OCI-LY1 (cell line): Measurements from ENCODE around the gene ASCC1.

Source experiments
- H2AFZ ChIP-seq: fragments of 200-600 bp; sonication (generic), shearing (Covaris generic); 2 replicates; pipeline ENCODE4 v1.6.0; 2014; ENCODE audit warnings: antibody characterized with exemption, mild to moderate bottlenecking, low read length
- H3F3A ChIP-seq: fragments of 200-600 bp; sonication (generic), shearing (Covaris generic); 2 replicates; pipeline ENCODE4 v1.6.0; 2014; ENCODE audit warnings: mild to moderate bottlenecking, antibody characterized with exemption, low read length, moderate library complexity; ENCODE audit not compliant: insufficient read depth
- H3K27ac ChIP-seq: fragments of 200-600 bp; sonication (generic); 2 replicates; pipeline ENCODE4 v1.5.1; 2014; ENCODE audit warnings: low read length, mixed run types, mild to moderate bottlenecking, low read depth; ENCODE audit not compliant: poor library complexity, severe bottlenecking
- H3K27me3 ChIP-seq: fragments of 200-600 bp; sonication (generic); 2 replicates; pipeline ENCODE4 v1.6.0; 2014; ENCODE audit warnings: antibody characterized with exemption, mild to moderate bottlenecking, low read length, moderate library complexity; ENCODE audit not compliant: insufficient read depth
- H3K36me3 ChIP-seq: fragments of 200-600 bp; sonication (generic); 2 replicates; pipeline ENCODE4 v1.6.1; 2014; ENCODE audit warnings: mild to moderate bottlenecking, antibody characterized with exemption, low read length, moderate library complexity, mixed read lengths; ENCODE audit not compliant: insufficient read depth
- H3K4me1 ChIP-seq: fragments of 200-600 bp; sonication (generic); 2 replicates; pipeline ENCODE4 v1.5.1; 2014; ENCODE audit warnings: mild to moderate bottlenecking, low read length, moderate library complexity; ENCODE audit not compliant: insufficient read depth, severe bottlenecking
- H3K4me2 ChIP-seq: fragments of 200-600 bp; sonication (generic), shearing (Covaris generic); 2 replicates; pipeline ENCODE4 v1.6.1; 2014; ENCODE audit warnings: low read length
- H3K4me3 ChIP-seq: fragments of 200-600 bp; sonication (generic); 2 replicates; pipeline ENCODE4 v1.5.1; 2014; ENCODE audit warnings: low read length, low read depth, mild to moderate bottlenecking, mixed read lengths; ENCODE audit not compliant: poor library complexity, severe bottlenecking
- H3K79me2 ChIP-seq: fragments of 200-600 bp; shearing (Covaris generic); 2 replicates; pipeline ENCODE4 v1.6.1; 2016; ENCODE audit warnings: mixed run types, low read length, mixed read lengths; ENCODE audit not compliant: insufficient read depth
- H3K9ac ChIP-seq: fragments of 200-600 bp; sonication (generic), shearing (Covaris generic); 2 replicates; pipeline ENCODE4 v1.6.1; 2014; ENCODE audit warnings: mild to moderate bottlenecking, low read length, mixed read lengths
- H3K9me2 ChIP-seq: fragments of 200-600 bp; sonication (generic), shearing (Covaris generic); 2 replicates; pipeline ENCODE4 v1.6.1; 2014; ENCODE audit warnings: low read depth, mild to moderate bottlenecking, low read length, mixed read lengths
- H3K9me3 ChIP-seq: fragments of 200-600 bp; shearing (Covaris generic); 2 replicates; pipeline ENCODE4 v1.6.1; 2014; ENCODE audit warnings: low read length, mixed read lengths
- H4K20me1 ChIP-seq: fragments of 200-600 bp; sonication (generic), shearing (Covaris generic); 2 replicates; pipeline ENCODE4 v1.6.0; 2016; ENCODE audit warnings: mild to moderate bottlenecking, low read length; ENCODE audit not compliant: insufficient read depth
- CTCF ChIP-seq: fragments of 200-600 bp; sonication (generic), shearing (Covaris generic); IDR thresholded peaks from 2 replicates; pipeline ENCODE4 v1.5.1; 2017; ENCODE audit warnings: mild to moderate bottlenecking, antibody characterized with exemption, low read length, moderate library complexity, mixed read lengths
- EZH2 ChIP-seq: fragments of 200-600 bp; sonication (generic), shearing (Covaris generic); IDR thresholded peaks from 2 replicates; pipeline ENCODE4 v1.8.0; 2017; ENCODE audit warnings: borderline replicate concordance, mixed run types, mild to moderate bottlenecking, antibody characterized with exemption, low read length, moderate library complexity, mixed read lengths

The ASCC1 gene

GRCh38 chr10:72056932-72057751, 158.9 kb downstream of the ASCC1 start:
- no peak for TF ChIP-seq EZH2
- TF ChIP-seq CTCF: no peak
- Histone ChIP-seq H3K79me2 (no peaks in the 10 kb centered on the region), H3K4me2 (no peak overlapping the region), H2AFZ (no peak overlapping the region), H3K27ac (no peak overlapping the region), H3K4me1 (no peaks in the 10 kb centered on the region), H3K9me3 (no peaks in the 10 kb centered on the region), H3K9ac (no peak overlapping the region), H4K20me1 (no peaks in the 10 kb centered on the region), H3K36me3 (peaks cover under 1% of the 10 kb centered on the region; the same call in 1 of the 2 replicates), H3K4me3 (no peak overlapping the region), H3K27me3 (peaks cover 7% of the 10 kb centered on the region; the same call in 1 of the 2 replicates), H3F3A (no peaks in the 10 kb centered on the region), H3K9me2 (no peaks in the 10 kb centered on the region)

GRCh38 chr10:72056113-72056512, 160.0 kb downstream of the ASCC1 start:
- no peaks in the 10 kb centered on the region for H3K4me1 ChIP-seq
- no peak overlapping the region for H3K4me2 ChIP-seq
- no peaks in the 10 kb centered on the region for H4K20me1 ChIP-seq
- no peaks in the 10 kb centered on the region for H3F3A ChIP-seq
- H3K4me3 ChIP-seq: no peak overlapping the region
- H3K27ac ChIP-seq: no peak overlapping the region
- H2AFZ ChIP-seq: no peak overlapping the region
- no peaks in the 10 kb centered on the region for H3K79me2 ChIP-seq
- H3K9me2 ChIP-seq: no peaks in the 10 kb centered on the region
- H3K27me3 ChIP-seq: peaks cover 7% of the 10 kb centered on the region; the same call in 1 of the 2 replicates
- TF ChIP-seq CTCF: no peak
- TF ChIP-seq EZH2: no peak
- no peaks in the 10 kb centered on the region for H3K9me3 ChIP-seq
- no peaks in the 10 kb centered on the region for H3K36me3 ChIP-seq
- no peak overlapping the region for H3K9ac ChIP-seq

- no peak overlapping the region for H3K4me2 ChIP-seq
- H3K27me3 ChIP-seq: peaks cover 7% of the 10 kb centered on the region; the same call in 1 of the 2 replicates
- H2AFZ ChIP-seq: no peak overlapping the region
- H3K9me2 ChIP-seq: no peaks in the 10 kb centered on the region
- H3K36me3 ChIP-seq: no peaks in the 10 kb centered on the region; the same call in 1 of the 2 replicates
- no peak overlapping the region for H3K4me3 ChIP-seq
- no peak overlapping the region for H3K9ac ChIP-seq
- no peaks in the 10 kb centered on the region for H3F3A ChIP-seq
- no peaks in the 10 kb centered on the region for H4K20me1 ChIP-seq
- no peak overlapping the region for H3K27ac ChIP-seq
- H3K4me1 ChIP-seq: no peaks in the 10 kb centered on the region
- H3K9me3 ChIP-seq: no peaks in the 10 kb centered on the region
- TF ChIP-seq EZH2 (no peak), CTCF (no peak)
- no peaks in the 10 kb centered on the region for H3K79me2 ChIP-seq
Measured at GRCh38 chr10:72053690-72054089, 162.4 kb downstream of the ASCC1 start.
